HG02852 (cell line): Measurements from ENCODE around the gene DPH7.
"Not testable (repeated sequence)": the region's sequence is repeated elsewhere in the genome, so short reads cannot be mapped to it uniquely, and the experiment has no call there.

Source experiments
- ATAC-seq: cut with Tn5 transposase; IDR thresholded peaks from one replicate; pipeline ENCODE4 v1.9.1; 2021; ENCODE audit warnings: mild to moderate bottlenecking, moderate library complexity; ENCODE audit not compliant: unreplicated experiment

The DPH7 gene

DNA sequence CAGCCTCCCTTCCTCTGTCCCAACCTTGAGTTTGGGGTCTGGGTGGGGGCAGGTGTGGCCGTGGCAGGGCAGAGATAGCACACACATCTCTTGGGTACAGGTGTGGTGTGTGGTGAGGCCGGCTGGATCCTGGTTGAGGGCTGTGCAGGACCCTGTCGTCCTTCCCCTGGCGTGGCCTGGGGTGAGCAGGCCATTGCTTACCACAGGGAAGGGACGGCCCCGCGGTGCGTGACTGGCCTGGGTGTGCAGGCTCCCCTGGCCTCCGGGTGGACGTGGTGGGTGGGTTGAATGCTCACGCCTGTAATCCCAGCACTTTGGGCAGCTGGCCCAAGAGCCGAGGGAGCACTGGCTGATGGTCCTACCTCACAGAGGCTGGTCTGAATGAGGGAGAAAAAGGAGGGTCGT is 28.0 kb upstream of the DPH7 start:
- no peak for ATAC-seq

DNA sequence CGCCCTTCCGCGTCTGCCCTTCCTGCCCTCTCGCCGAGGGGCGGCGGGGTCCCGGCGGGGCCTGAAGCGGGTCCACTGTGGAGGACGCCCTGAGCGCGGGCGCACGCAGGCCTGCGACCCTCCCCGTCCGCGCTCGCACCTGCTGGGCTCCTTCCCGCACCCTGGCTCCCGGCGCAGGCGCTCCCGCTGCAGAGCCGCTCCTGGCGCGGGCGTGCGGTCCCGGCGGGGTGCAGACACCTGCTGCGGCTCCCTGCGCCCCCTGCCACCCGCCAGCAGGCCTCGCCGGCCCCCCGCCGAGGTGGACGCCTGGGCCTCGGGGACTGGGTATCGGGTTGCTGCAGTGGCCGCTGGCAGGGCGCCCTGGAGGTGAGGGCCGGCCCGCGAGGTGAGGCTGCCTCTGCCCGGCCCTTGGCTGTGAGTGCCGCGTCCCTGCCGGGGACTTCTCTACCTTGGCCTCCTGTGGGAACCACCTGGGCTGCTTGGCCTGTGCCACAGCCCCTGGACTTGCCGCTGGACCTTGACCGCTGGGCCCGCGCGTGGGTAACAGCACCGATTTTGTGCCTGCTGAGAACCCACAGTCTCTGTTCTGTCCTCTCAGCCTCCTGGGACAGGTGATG is 27.4 kb upstream of the DPH7 start:
- peak; percentile 12 for ATAC-seq

DNA sequence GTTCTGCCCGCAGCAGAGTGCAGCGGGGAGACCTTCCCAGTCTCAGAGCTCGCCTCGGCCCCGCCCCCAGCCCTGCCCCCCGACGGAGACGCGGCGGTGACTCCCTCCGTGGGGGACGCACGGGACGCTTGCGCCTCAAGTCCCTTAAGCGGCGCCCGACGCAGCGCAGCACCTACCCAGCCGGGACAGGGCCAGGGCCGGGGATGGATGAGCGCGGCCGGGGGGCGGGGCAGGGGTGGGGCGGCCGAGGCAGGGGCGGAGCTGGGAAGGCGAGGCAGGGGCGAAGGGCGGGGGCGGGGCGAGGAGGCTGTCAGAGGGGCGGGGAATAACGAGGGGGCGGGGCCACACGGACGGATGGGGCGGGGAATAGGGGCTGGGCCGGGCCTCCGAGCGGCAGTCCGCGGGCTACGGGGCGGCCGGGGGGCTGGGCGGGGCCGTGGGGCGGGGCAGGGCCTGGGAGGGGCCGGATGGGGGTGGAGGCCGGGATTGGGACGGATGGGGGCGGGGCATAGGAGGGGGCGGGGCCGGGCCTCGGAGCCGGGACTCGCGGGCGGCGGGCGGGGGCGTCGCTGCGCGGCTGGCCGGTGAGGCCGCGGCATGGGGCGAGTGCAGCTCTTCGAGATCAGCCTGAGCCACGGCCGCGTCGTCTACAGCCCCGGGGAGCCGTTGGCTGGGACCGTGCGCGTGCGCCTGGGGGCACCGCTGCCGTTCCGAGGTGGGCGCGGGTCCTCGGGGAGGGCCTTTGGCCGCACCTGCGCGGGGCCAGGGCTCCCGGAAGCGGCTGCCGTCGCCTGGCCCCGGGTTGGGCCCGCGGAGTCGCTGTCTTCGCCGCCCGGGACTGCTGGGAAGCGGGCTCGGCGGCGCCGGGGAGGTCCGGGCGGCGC is 26.6 kb upstream of the DPH7 start, which contains the start of gene ARRDC1:
Gene ARRDC1 (plus strand): TSS at position 566 of the 884 bp plus-strand sequence. CDS start 32 bp downstream, at position 598.
- ATAC-seq, result peak; percentile 70

DNA sequence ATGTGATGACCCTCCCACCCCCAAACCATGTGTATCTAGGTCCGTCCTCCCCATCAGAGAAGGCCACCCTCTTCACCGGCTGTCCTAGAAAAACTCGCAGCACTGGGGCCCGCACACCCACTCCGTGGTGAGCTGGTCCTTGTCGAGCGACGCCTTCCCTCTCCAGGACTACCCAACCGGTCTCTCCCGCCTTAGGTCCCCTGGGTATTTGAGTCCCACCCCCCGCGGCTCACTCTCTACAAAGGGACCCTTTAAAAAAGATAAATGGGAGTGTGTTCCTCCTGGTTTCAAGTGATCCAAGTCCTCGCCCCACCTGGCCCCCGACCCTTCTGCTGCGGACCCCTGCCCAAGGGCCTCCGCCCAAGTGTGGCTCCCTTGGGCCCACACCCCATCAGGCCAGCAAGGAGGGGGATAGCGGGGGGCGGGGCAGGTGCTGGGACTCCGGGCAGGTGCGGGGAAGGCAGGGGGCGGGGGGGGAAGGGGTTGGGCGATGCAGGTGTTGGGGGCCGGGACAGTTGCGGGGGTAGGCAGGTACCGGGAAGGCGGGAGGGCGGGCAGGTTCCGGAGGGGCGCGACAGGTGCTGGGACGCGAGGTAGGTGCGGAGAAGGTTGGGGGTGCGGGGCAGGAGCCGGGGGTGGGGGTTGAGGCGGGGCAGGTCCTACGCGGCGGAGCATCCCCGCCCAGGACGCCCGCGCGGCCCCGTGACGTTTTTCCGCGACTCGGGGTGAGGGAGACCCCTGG is 25.8 kb upstream of the DPH7 start:
- ATAC-seq, result no peak

DNA sequence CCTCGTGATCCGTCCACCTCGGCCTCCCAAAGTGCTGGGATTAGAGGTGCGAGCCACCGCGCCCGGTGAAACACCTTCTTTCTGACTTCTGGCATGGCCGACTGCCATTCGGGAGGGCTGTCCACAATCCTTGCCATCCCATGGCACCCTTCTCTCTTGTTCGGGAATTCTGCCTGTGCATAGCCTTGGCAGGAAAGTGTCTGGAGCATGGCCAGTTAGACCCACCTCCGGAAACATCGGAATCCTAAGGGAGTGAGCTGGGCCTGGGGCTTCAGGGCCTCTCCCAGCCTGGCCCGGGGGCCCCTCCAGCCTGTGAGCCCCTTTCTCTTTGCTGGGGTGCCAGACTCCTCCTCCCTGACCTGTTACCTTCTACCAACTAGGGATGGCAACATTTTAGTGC is 25.2 kb upstream of the DPH7 start:
- no peak for ATAC-seq

DNA sequence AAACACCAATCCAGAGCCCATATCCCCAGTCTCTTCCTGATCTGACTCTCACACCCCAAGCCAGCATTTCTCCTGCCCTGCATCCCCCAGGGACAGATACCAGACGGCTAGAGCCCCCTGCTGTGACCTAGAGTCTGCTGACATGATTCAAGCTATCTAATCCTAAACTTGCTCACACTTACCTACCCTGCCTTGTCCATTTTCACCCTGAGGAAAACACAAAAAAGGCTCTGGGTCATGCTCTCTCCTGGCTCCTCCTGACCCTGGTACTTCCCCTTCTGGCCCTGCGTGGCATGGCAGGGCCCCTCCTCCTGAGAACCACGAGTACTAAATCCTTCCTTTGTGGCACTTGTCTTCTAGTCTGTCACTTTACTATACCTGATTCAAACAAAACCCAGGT is 23.9 kb upstream of the DPH7 start:
- ATAC-seq, result no peak

DNA sequence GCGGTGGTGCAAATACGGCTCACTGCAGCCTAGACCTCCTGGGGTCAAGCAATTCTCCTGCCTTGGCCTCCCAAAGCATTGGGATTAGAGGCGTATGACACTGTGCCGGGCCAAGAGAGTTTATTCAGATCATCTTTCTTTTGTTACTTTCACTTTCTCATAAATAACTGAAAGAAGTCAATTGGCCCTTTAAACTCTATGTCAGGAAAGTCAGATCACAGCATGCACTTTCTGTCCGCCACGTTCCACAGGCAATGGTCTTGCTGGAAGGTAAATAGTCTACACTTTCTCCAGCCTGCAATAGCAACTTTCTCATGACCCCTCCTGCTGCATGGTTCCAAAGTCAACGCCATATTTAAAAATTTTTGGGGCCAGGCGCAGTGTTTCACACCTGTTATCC is 20.2 kb upstream of the DPH7 start:
- ATAC-seq, result no peak

DNA sequence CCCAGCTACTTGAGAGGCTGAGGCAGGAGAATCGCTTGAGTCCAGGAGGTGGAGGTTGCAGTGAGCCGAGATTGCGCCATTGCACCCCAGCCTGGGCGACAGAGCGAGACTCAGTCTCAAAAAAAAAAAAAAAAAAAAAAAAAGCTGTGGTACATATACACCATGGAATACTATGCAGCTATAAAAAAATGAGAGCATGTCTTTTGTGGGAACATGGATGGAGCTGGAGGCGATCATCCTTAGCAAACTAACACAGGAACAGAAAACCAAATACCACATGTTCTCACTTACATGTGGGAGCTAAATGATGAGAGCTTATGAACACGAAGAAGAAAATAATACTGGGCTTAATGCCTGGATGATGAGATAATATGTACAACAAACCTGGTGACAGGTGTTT is 17.9 kb upstream of the DPH7 start:
- not testable (repeated sequence) for ATAC-seq

DNA sequence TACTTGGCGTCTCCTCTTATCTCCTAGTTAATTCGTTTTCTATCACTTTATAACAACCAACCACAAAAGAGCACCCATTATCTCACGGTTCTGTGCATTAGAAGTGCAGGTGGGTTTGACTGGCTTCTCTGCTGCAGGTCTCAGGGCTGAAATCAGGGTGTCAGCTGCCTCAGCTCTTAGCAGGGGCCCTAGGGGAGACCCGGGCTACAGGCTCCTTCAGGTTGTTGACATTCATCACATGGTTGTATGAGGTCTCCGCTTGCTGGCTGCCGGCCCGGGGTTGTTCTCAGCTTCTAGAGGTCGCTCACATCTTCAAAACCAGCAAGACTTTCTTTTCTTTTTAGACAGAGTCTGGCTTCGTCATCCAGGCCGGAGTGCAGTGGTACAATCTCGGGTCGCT is 14.5 kb upstream of the DPH7 start:
- ATAC-seq, result no peak

DNA sequence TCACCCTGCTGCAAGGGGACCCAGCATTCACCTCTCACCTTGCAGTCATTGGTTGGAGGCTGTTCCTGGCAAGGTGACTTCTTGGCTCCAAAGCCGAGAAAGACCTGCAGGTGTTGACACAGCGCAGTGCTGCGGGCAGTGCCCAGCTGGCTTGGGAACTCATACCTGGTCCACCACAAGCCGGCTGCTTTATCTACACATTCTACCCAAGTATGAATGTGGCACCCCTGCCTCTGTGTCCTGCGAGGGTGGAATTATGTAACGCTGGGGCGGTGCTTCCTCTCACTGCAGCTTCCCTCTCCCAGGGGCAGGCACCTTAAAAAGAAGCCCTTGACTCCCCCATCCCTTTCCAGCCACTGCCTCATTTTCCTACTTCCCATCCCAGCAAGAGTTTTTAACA is 14.0 kb upstream of the DPH7 start:
- ATAC-seq, result no peak

DNA sequence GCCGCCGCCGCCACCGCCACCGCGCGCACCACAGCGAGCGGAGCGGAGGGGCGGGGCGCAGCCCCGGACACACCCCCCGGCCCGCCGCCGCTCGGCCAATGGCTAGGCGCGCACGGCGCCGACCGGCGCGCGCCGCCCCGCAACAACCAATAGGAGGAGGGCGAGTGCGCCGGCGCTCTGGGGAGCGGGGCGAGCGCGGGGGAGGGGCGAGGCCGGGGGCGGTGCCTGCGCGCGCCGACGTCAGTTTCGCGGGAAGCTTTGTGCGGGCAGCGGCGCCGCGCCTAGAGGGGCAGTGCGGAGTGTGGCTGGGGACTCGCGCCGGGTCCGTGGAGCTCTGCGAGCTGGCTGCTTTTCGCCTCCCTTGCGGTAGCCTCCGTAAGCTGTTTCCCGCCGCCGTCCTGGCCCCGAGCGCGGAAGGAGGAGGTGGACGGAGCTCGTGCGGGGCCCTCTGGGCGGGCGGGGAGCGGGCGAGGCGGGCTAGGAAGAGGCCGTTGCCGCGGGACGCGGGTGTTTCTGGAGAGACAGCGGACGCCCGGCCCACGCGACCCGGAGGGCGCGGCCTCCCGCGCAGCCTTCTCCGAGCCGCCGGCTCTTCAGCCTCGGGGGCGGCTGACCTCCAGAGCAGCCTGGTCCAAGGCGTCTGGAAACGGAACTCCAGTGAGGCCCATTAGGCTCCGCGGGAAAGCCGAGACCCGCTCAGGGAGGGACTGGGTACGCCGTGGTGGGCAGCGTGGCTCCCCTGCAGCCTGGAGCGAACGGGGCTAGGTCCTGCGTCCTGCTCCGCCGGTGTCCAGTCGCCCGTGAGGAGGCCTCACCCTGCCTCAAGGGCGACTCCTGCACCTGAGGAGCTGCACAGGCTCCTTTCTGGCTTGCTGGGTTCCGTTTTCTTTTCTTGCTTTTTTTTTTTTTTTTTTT is 12.0 kb upstream of the DPH7 start, which contains the start of gene ZMYND19:
Gene ZMYND19 (minus strand): TSS at position 44 of the 915 bp plus-strand sequence. CDS start 249 bp downstream, outside the sequence.
- ATAC-seq, result peak; percentile 84

DNA sequence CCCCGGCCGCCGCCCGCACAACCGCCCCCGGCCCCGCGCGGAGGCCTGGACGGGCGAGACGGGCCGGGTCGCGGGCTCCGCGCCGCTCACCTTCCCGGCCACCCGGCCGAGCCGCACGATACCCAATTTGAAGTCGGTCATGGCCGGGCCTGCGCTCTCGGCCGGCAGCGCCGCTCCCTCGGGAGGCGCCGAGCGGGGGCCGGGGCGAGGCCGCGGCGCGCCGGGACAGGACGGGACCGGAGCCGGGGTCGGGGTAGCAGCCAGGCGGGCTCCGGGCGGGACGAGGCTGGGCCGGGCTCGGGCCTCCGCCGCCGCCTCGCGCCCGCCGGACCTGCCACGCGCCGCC is 11.4 kb upstream of the DPH7 start:
- no peak for ATAC-seq

DNA sequence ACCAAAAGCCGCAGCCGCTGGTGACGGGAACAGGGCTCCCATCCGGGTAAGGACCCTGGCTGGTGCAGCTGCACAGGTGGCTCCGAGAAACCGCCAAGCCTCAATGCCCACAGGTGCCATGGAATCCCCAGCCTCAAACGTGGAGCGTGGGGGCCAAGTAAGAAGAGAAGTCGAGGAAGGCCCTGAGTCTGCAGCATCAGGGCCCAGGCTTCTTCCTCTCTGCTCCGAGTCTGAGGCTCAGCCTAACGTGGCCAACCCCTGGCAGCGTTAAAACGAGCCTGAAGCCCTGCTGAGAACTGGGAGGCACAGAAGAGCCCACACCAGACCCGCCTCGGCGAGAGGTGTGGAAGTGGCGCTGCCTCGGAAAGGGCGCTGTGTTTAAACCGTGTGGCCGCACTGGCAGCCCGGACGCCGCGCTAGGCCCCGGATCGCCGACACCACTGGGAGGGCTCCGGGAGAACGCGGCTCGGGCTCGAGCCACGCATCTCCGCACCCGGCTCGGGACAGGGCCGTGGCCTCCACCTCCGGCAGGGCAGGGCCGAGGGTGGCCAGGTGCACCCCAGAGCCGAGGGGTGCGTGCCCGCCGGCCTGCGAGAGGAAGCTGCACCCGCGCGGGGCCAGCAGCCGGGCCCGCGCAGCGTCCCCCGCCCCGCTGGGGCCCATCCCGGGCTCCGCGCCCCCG is 10.9 kb upstream of the DPH7 start:
- ATAC-seq, result peak; percentile 8

DNA sequence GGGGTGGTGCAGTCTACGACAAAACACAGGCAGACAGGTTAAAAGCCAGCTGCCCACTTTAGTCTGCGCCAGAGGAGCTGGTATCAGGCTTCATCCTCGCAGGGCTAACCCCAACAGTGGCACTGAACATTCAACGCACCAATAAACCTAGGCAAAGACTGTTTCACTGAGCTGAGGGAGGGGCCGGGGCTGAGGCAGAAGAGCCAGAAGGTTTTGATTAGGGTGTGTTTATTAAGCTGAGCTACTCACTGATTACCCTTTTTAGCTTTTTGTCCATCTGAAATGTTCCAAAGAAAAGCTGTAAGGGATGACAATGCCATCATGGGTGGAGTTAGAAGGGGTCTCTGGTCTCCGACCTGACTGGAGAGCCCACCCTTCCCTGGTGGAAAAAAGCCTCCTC is 10.2 kb upstream of the DPH7 start:
- no peak for ATAC-seq

DNA sequence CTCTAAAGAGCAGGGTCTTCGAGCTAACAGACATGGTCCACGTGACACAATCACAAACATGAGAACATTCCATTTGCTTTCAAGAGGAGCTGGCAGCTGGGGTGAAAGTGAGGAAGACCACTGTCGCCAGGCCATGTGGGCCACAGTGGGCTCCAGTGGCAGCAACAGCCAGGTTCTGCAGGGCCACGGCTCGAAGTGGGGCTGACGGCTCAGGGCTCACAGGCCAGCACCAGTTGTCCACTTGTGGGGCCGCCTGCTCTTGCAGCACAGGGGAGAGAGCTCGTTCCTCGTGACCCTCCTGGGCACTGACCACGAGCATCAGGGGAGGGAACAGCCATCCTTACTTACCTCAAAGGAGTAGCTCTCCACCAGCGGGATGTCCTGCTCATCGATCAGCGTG is 9.6 kb upstream of the DPH7 start:
- ATAC-seq, result no peak

DNA sequence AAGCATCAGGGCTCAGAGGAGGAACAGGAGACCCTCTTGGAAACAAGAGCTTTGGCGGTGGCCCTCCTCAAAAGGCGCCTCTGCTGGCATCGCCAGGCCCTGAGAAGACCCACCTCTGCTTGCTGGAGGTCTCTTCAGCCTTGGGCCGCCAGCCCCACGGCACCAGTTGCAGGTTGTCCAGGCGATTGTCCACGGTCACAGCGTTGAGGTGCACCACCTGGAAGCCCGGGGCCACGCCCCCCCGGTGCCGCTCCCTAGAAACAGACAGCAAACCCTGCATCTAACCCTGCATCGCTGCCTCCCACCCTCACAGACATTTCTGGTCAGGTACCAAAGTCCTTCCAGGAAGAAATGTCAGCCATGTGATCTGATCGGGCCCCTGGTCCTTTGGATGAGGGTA is 8.1 kb upstream of the DPH7 start:
- no peak for ATAC-seq

DNA sequence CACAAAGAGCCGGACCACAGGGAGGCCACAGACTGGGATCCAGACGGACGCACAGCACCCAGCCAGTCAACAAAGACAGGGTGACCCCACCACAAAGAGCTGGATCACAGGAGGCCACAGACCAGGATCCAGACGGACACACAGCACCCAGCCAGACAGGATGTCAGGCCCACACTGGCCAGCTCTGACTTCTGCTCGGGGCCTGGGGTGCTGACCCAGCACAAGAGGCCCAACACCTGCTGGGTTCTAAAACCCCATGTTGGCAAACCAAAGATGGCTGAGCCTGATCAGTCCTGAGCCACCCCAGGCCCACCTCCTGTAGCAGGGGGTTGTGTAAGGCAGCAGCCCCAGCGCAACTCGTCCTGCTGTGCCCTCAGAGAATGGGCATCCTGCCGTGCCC is 5.2 kb upstream of the DPH7 start:
- ATAC-seq, result no peak

DNA sequence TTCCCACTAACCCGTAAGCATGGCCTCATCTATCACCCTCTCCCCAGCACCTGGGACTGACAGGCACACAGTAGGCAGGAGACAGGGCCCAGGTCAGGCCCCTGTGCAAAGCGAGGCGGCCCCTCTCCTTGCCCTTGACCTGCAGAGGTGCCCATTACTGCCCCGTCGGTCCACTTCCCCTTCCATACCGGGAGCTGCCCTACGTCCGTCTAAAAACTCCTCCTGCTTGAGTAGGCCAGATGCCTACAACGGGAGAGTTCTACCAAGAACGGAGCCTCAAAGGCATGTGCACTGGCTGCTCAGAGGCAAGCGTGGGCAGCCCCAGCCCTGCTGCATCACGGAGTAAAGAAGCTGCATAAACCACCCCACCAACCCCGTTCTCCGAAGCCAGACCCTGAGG is 4.6 kb upstream of the DPH7 start:
- ATAC-seq, result no peak

DNA sequence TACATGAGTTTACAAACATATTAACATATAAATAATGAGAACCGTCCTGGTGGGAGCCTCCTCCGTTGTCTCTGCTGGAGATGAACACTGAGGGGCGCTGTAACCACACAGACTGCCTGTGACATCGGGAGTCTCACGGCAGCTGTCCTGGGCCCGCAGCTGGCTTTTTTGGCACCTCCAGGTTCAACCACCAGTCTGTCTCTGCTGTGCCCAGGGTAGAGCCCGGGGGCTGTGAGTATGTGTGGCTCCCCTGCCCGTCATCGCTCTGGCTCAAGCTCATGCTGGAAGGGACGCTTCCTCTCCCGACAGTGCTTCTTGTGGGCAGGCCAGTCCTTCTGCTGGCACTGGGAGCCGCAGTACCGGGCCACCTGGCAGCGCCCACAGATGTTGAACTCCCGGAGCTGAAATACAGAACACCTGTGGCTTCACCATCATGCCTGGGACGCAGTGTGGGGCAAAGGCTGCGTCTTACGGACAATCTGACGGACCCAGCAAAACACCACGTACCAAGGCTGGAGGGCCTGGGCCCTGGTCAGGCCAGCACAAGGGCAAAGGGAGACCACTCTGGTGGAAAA is 3.6 kb upstream of the DPH7 start:
- no peak for ATAC-seq
